ENCODE measurements around the gene RBM20. TPM values are rescaled to one million over a fixed set of nuclear protein-coding genes. Genes with fewer than 3 reads are reported as not detected.
"Not testable (repeated sequence)": the region's sequence is repeated elsewhere in the genome, so short reads cannot be mapped to it uniquely, and the experiment has no call there.

RBM20 gene
- polyA plus RNA-seq, 3 donors: 4.9 to 7.9 (median 6.1) TPM

- DNase-seq (ENCODE audit: extremely low read depth in 1 of 11, low read depth in 9 of 11, low spot score in 4 of 11): no peak
These were observed 24.4 kb upstream of the RBM20 start for GRCh38 chr10:110619514-110620397.

- no peak for DNase-seq (ENCODE audit: extremely low read depth in 1 of 11, low read depth in 9 of 11, low spot score in 4 of 11)
These were observed 23.8 kb upstream of the RBM20 start for GRCh38 chr10:110620398-110620719.

GRCh38 chr10:110623316-110623715, 20.8 kb upstream of the RBM20 start:
- not testable (repeated sequence) for DNase-seq (ENCODE audit: extremely low read depth in 1 of 11, low read depth in 9 of 11, low spot score in 4 of 11)

- DNase-seq (ENCODE audit: extremely low read depth in 1 of 11, low read depth in 9 of 11, low spot score in 4 of 11): no peak
These were observed 18.7 kb upstream of the RBM20 start for GRCh38 chr10:110625356-110625894.

- DNase-seq (ENCODE audit: extremely low read depth in 1 of 11, low read depth in 9 of 11, low spot score in 4 of 11): no peak
These were observed 17.9 kb upstream of the RBM20 start for GRCh38 chr10:110625951-110626855.

GRCh38 chr10:110628161-110628560, 16.0 kb upstream of the RBM20 start:
- no peak for DNase-seq (ENCODE audit: extremely low read depth in 1 of 11, low read depth in 9 of 11, low spot score in 4 of 11)

GRCh38 chr10:110629680-110630191, 14.4 kb upstream of the RBM20 start:
- DNase-seq (ENCODE audit: extremely low read depth in 1 of 11, low read depth in 9 of 11, low spot score in 4 of 11): no peak

- no peak for DNase-seq (ENCODE audit: extremely low read depth in 1 of 11, low read depth in 9 of 11, low spot score in 4 of 11)
These were observed 12.2 kb upstream of the RBM20 start for GRCh38 chr10:110631934-110632333.

- DNase-seq (ENCODE audit: extremely low read depth in 1 of 11, low read depth in 9 of 11, low spot score in 4 of 11): no peak
These were observed 11.4 kb upstream of the RBM20 start for GRCh38 chr10:110632591-110633215.

GRCh38 chr10:110634527-110635209, 9.5 kb upstream of the RBM20 start:
- DNase-seq (ENCODE audit: extremely low read depth in 1 of 11, low read depth in 9 of 11, low spot score in 4 of 11): no peak

GRCh38 chr10:110636572-110636931, 7.6 kb upstream of the RBM20 start:
- no peak for DNase-seq (ENCODE audit: extremely low read depth in 1 of 11, low read depth in 9 of 11, low spot score in 4 of 11)

- DNase-seq (ENCODE audit: extremely low read depth in 1 of 11, low read depth in 9 of 11, low spot score in 4 of 11): peak in 1 of 11 donors; percentile 51
These were observed 7.1 kb upstream of the RBM20 start for GRCh38 chr10:110636932-110637557.

- DNase-seq (ENCODE audit: extremely low read depth in 1 of 11, low read depth in 9 of 11, low spot score in 4 of 11): no peak
These were observed 6.5 kb upstream of the RBM20 start for GRCh38 chr10:110637558-110638053.

- no peak for DNase-seq (ENCODE audit: extremely low read depth in 1 of 11, low read depth in 9 of 11, low spot score in 4 of 11)
These were observed 5.8 kb upstream of the RBM20 start for GRCh38 chr10:110638319-110638718.

- DNase-seq (ENCODE audit: extremely low read depth in 1 of 11, low read depth in 9 of 11, low spot score in 4 of 11): not testable (repeated sequence)
These were observed 5.1 kb upstream of the RBM20 start for GRCh38 chr10:110639046-110639445.

GRCh38 chr10:110639858-110640257, 4.3 kb upstream of the RBM20 start:
- DNase-seq (ENCODE audit: extremely low read depth in 1 of 11, low read depth in 9 of 11, low spot score in 4 of 11): not testable (repeated sequence)

GRCh38 chr10:110641256-110641655, 2.9 kb upstream of the RBM20 start:
- peak in 1 of 11 donors; percentile 44 for DNase-seq (ENCODE audit: extremely low read depth in 1 of 11, low read depth in 9 of 11, low spot score in 4 of 11)

All from renal cortex interstitium (tissue), 11 donors.